GM13976 (cell line): ENCODE results near the gene BASP1.

ENCODE experiments used
- DNase-seq: peaks from one replicate; pipeline ENCODE4 v3.0.0; 2012; ENCODE audit warnings: low spot score
- in situ Hi-C: fragments of 300-500 bp; cut with MboI; formaldehyde crosslinking; loops from one replicate; pipeline ENCODE4 v1.12.0; 2022; ENCODE audit warnings: low sequenced_read_pairs, mixed read lengths, inconsistent platforms; ENCODE audit not compliant: unreplicated experiment
- TF ChIP-seq, protein P1 (sequence below): IDR thresholded peaks from 2 replicates; pipeline ENCODE4 v1.5.1; 2012; ENCODE audit warnings: borderline replicate concordance, mild to moderate bottlenecking; ENCODE audit not compliant: insufficient read depth; ENCODE audit errors: extremely low read depth, missing control alignments, control extremely low read depth

The BASP1 gene

DNA sequence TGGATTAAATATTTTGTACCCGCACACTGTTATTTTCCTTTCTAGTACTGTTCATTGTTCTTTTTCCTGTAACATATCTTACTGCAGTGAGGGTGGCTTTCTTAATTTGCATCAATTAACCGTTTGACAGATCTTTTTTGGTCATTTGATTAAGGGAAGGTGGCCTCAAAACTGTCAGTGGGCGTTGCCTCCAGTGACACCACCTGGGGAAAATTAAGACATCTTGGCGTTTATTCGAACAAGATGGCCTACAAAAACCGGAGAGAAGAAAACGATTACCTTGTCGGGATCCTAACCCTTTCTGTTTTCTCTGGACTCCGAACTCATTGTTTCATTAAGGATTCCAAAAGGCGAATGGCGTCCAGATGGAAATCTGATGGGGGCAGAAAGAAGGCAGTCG is 2.0 kb downstream of the BASP1 start:
- in situ Hi-C loops, result loop anchor here (10.0 to 25.0 kb wide), 2 partner anchors 893 to 1095 kb away; no protein-coding TSS in a partner anchor
- TF ChIP-seq, protein P1, sequence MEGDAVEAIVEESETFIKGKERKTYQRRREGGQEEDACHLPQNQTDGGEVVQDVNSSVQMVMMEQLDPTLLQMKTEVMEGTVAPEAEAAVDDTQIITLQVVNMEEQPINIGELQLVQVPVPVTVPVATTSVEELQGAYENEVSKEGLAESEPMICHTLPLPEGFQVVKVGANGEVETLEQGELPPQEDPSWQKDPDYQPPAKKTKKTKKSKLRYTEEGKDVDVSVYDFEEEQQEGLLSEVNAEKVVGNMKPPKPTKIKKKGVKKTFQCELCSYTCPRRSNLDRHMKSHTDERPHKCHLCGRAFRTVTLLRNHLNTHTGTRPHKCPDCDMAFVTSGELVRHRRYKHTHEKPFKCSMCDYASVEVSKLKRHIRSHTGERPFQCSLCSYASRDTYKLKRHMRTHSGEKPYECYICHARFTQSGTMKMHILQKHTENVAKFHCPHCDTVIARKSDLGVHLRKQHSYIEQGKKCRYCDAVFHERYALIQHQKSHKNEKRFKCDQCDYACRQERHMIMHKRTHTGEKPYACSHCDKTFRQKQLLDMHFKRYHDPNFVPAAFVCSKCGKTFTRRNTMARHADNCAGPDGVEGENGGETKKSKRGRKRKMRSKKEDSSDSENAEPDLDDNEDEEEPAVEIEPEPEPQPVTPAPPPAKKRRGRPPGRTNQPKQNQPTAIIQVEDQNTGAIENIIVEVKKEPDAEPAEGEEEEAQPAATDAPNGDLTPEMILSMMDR, result no peak
- no peak for DNase-seq

DNA sequence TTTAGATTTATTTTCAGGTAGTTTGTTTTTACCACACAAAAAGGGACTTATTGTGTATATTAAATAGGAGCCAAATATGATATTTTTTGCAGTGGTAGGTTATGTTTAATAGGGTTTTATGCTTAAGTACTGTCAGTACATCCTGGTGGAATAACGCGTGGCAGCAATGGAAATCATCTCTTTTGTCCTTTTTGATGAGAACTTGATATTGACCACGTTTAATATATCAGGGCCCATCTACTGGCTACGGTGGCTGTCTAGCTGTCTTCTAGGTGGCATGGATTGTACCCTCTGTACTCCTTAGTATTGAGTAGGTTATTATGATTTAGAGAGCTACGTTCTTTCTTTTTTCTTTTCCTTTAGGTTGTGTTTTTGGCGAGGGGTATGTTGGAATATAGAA is 2.6 kb downstream of the BASP1 start:
- DNase-seq, result no peak
- TF ChIP-seq, protein P1, result no peak
- in situ Hi-C loops, result loop anchor here (10.0 to 25.0 kb wide), 3 partner anchors 55 to 1095 kb away; no protein-coding TSS in a partner anchor

DNA sequence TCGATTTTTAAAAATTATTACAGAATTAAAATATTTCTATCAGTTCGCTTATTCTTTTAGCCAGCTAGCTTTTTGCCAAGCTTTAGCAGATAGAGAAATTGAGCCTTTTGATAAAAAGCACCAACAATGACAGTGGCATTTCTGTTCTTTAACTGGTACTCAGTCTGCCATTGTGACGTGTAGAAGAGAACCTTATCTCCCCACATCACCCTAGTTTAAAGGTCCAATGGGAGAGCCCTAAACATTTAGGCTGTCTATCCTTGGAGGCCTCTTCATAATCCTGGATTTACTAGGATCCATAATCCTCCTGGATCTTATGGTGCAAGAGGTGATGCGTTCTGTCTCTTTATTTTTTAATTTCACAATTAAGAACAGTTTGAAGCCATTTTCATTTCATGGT is 3.0 kb downstream of the BASP1 start:
- TF ChIP-seq, protein P1, result no peak
- in situ Hi-C loops, result loop anchor here (10.0 to 25.0 kb wide), 2 partner anchors 54 to 892 kb away; no protein-coding TSS in a partner anchor

DNA sequence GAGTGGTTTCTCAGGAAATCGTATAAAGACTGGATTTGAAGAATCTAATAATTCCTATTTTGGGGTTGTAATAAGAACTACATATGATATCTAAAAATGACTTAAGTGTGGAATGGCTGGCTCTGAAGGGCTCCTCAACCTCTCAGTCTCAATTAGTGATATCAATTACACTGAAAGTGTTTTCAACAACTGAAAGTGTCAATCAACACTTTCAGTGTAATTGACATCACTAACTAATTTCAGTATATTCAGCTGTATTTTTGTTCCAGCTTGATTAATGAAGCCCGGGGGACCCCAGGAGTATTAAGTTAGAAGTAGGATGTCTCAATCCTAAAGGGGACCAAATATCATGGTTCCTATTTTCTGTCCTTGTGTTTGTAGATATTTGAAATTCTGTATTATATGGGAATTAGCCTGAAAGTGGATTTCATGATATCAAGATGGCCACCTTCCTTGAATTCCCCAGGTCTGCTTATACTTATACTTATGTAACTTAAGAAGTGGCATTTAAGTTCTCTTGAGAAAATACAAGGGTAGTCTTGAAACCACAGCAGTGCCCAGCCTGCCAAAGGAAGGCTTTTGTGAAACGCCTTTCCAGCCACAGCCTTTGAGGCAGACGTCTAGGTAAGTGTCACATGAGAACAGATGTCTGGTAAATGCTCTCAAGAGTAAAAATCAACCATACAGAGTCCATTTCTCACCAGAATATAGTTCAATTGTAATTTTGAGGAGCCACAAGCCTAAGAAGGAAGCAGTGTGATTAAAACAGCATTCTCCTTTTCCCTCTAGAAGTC is 4.6 kb downstream of the BASP1 start:
- TF ChIP-seq, protein P1, result no peak
- in situ Hi-C loops, result loop anchor here (10.0 to 25.0 kb wide), 2 partner anchors 53 to 890 kb away; no protein-coding TSS in a partner anchor
- no peak for DNase-seq

More for the DNA sequence above, 3.0 kb downstream of the BASP1 start:
- DNase-seq, result no peak

DNA sequence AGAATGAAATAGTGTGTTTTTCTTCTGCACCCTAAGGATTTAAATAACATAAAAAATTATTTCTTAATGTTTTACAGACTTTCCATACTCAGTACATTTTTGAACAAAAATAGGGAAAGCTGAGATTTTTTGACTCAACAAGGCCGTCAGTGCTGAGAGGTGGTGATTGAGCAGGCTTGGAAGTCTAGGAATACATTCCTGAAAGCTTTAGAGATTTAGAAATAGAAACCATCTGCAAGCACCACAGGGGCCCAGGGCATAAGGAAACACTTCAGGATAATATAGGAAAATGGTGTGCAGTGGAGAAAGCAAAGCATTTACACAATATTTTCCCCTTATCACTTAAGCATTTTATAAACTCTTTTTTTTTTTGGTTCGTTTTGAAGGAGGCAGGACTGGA is 5.2 kb downstream of the BASP1 start:
- in situ Hi-C loops, result loop anchor here (10.0 to 25.0 kb wide), 2 partner anchors 52 to 890 kb away; no protein-coding TSS in a partner anchor
- no peak for DNase-seq
- TF ChIP-seq, protein P1, result no peak

DNA sequence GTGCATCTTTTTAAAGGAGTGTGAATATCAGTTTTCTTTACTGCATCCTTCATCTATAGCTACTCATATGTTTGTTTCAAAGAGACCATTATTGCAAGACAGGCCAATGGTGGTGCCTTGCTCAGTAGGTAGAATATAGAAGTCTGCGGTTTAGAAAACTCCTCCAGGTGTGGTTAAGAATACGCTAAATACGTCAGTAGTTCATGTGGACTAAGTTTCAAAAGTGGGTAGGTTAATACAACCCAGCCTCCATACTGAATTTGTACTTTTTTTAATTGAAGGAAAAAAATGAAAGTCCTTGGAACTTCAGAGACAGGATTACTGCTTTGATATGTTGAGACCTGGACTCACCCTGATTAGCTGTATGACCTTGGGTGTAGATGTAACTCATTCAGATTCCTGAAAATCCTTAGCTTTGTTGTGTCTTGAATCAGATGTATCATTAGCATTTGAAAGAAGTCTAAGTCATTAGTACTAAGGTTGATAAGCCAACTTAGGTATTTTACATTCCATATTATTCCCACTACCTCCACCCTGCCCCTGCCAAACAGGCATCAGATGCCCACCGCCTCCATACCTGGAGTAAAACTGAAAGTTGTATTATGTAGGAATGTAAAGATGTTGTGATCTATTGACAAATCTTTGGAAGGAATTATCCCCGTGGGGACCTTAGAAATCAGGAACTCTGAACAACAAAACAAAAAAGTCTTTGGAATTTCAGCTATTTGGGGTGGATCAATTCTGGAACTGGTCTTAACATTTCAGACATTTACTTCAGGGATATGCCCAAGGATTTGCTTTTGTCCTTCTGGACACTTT is 6.1 kb downstream of the BASP1 start:
- in situ Hi-C loops, result loop anchor here (10.0 to 25.0 kb wide), 2 partner anchors 51 to 889 kb away; no protein-coding TSS in a partner anchor
- TF ChIP-seq, protein P1, result no peak

More for the DNA sequence above, 6.1 kb downstream of the BASP1 start:
- DNase-seq, result peak; percentile 39
